ENCODE measurements around the gene DISC1. TPM values are rescaled to one million over a fixed set of nuclear protein-coding genes. Genes with fewer than 3 reads are reported as not detected.
"Not testable (repeated sequence)": the region's sequence is repeated elsewhere in the genome, so short reads cannot be mapped to it uniquely, and the experiment has no call there.

The DISC1 gene
- total and polyA plus RNA-seq, 8 donors = 0.42 to 6.6 (median 1.5) TPM

- ATAC-seq (no peak), DNase-seq (no peak)
- no peak for TF ChIP-seq CTCF (IDR thresholded peaks at IDR 0.05)
Measured at GRCh38 chr1:231665726-231666125, 39.1 kb downstream of the DISC1 start.

GRCh38 chr1:231666220-231666936, 39.8 kb downstream of the DISC1 start:
- Histone ChIP-seq H3K4me3 (no peak overlapping the region), H3K4me1 (no peaks in the 10 kb centered on the region), H3K36me3 (no peaks in the 10 kb centered on the region), H3K9me3 (no peaks in the 10 kb centered on the region), H3K27ac (no peak overlapping the region), H3K27me3 (no peaks in the 10 kb centered on the region)
- DNase-seq (no peak), FAIRE-seq (no peak), ATAC-seq (no peak)
- TF ChIP-seq CTCF (IDR thresholded peaks at IDR 0.05) = no peak
- intact Hi-C loops (cut with DNase I) = no loop called here
- WGBS, 2 donors = 82 to 86% methylated on average over 7 of the region's 7 CpGs

More at GRCh38 chr1:231665726-231666125, 39.1 kb downstream of the DISC1 start:
- H3K27ac ChIP-seq = no peak overlapping the region
- H3K27me3 ChIP-seq = no peaks in the 10 kb centered on the region
- no peak for FAIRE-seq
- no peak overlapping the region for H3K4me3 ChIP-seq
- no peaks in the 10 kb centered on the region for H3K36me3 ChIP-seq
- no peaks in the 10 kb centered on the region for H3K9me3 ChIP-seq
- intact Hi-C loops (cut with DNase I) = no loop called here
- 93 to 97% methylated on average over 3 of the region's 3 CpGs for WGBS, 2 donors
- no peaks in the 10 kb centered on the region for H3K4me1 ChIP-seq

GRCh38 chr1:231666937-231667608, 40.5 kb downstream of the DISC1 start:
- no peak for TF ChIP-seq CTCF (IDR thresholded peaks at IDR 0.05)
- no peak for ATAC-seq
- H3K9me3 ChIP-seq = no peaks in the 10 kb centered on the region
- H3K27me3 ChIP-seq = no peaks in the 10 kb centered on the region
- no peak overlapping the region for H3K4me3 ChIP-seq
- DNase-seq = no peak
- 38 to 46% methylated on average over 1 of the region's 1 CpG for WGBS, 2 donors
- intact Hi-C loops (cut with DNase I) = no loop called here
- no peaks in the 10 kb centered on the region for H3K36me3 ChIP-seq
- H3K4me1 ChIP-seq = no peaks in the 10 kb centered on the region
- H3K27ac ChIP-seq = no peak overlapping the region
- no peak for FAIRE-seq

GRCh38 chr1:231667896-231668506, 41.4 kb downstream of the DISC1 start:
- Histone ChIP-seq H3K27ac (no peak overlapping the region), H3K27me3 (no peaks in the 10 kb centered on the region), H3K36me3 (no peaks in the 10 kb centered on the region), H3K4me1 (no peaks in the 10 kb centered on the region), H3K4me3 (no peak overlapping the region), H3K9me3 (no peaks in the 10 kb centered on the region)
- ATAC-seq (no peak), FAIRE-seq (no peak), DNase-seq (no peak)
- no peak for TF ChIP-seq CTCF (IDR thresholded peaks at IDR 0.05)
- 88 to 92% methylated on average over 3 of the region's 3 CpGs for WGBS, 2 donors
- intact Hi-C loops (cut with DNase I) = no loop called here

- no peak for TF ChIP-seq CTCF (IDR thresholded peaks at IDR 0.05)
- no peaks in the 10 kb centered on the region for H3K27me3 ChIP-seq
- ATAC-seq (no peak), FAIRE-seq (no peak), DNase-seq (no peak)
- no peaks in the 10 kb centered on the region for H3K9me3 ChIP-seq
- H3K4me3 ChIP-seq = no peak overlapping the region
- intact Hi-C loops (cut with DNase I) = no loop called here
- H3K27ac ChIP-seq = no peak overlapping the region
- H3K36me3 ChIP-seq = no peaks in the 10 kb centered on the region
- H3K4me1 ChIP-seq = no peaks in the 10 kb centered on the region
Measured at GRCh38 chr1:231668826-231669225, 42.2 kb downstream of the DISC1 start.

GRCh38 chr1:231669864-231670621, 43.5 kb downstream of the DISC1 start:
- H3K4me3 ChIP-seq; FAIRE-seq; DNase-seq; H3K27me3 ChIP-seq; H3K27ac ChIP-seq; H3K4me1 ChIP-seq; intact Hi-C loops (cut with DNase I); H3K36me3 ChIP-seq; ATAC-seq; H3K9me3 ChIP-seq: not testable (repeated sequence)
- WGBS, 2 donors = 72 to 86% methylated on average over 4 of the region's 4 CpGs
